Testis (tissue), 3 donors: ENCODE results near the gene CACNA2D3. TPM values are rescaled to one million over a fixed set of nuclear protein-coding genes. Genes with fewer than 3 reads are reported as not detected.

Source experiments
- DNase-seq: peaks from one replicate; pipeline ENCODE4 v3.0.0-alpha.2; 2019
- H3K27ac ChIP-seq, 2 donors: fragments of 200-600 bp; sonication (generic); one replicate each; pipeline ENCODE4 v1.5.1; 2019
- H3K27me3 ChIP-seq: fragments of 200-600 bp; sonication (generic); one replicate; pipeline ENCODE4 v1.5.1; 2019
- H3K36me3 ChIP-seq: fragments of 200-600 bp; sonication (generic); one replicate; pipeline ENCODE4 v1.5.1; 2017; ENCODE audit warnings: low read depth; ENCODE audit errors: missing control alignments
- H3K4me1 ChIP-seq: fragments of 200-600 bp; sonication (generic); one replicate; pipeline ENCODE4 v1.5.1; 2019
- H3K4me3 ChIP-seq, 2 donors: fragments of 200-600 bp; sonication (generic); one replicate each; pipeline ENCODE4 v1.5.1; 2017 to 2019
- H3K9me3 ChIP-seq: fragments of 200-600 bp; sonication (generic); one replicate; pipeline ENCODE4 v1.5.1; 2017
- POLR2A ChIP-seq: fragments of 450-650 bp; IDR thresholded peaks from one replicate; pipeline ENCODE4 v1.6.1; 2017; ENCODE audit warnings: antibody characterized with exemption, mild to moderate bottlenecking, moderate library complexity
- WGBS, 2 donors: methylation state at CpG; one replicate each; pipeline ENCODE4 v1.1.5; 2018; 5-methylcytosine and 5-hydroxymethylcytosine counted together
- intact Hi-C: fragments of 100-400 bp; cut with DNase I; formaldehyde crosslinking; loops from one replicate; pipeline ENCODE4 v1.15.1; 2023; ENCODE audit warnings: low total_unique reads
- polyA plus RNA-seq: library from polyadenylated mRNA; stranded (reverse); fragments of 350-450 nt; fragmentation: Illumina TruSeq; extraction: RNeasy Lipid Tissue Mini Kit (QIAGEN cat#74804); gene quantifications from one replicate; pipeline ENCODE4 v1.2.3, GENCODE V29; 2014; ENCODE audit warnings: low read depth, low replicate concordance; ENCODE audit not compliant: insufficient read depth
- total RNA-seq, 2 donors: library from RNA; depleted of rRNA; stranded (reverse); fragments of >200 nt; gene quantifications; one replicate each; pipeline ENCODE4 v1.2.3, GENCODE V29; 2016
- TF ChIP-seq, protein P1 (sequence below), 3 experiments: fragments of 450-650 bp in 2 of 3; fragments of 200-600 bp in 1 of 3; sonication (generic) in 1 of 3; IDR thresholded peaks; one replicate each; pipeline ENCODE4 v1.5.1; 2016 to 2019; ENCODE audit warnings: antibody characterized with exemption in 3 of 3, mild to moderate bottlenecking in 2 of 3, moderate library complexity in 1 of 3

CACNA2D3 gene
- total and polyA plus RNA-seq, 3 donors from 2014 or later: 10.1 to 16.5 (median 11.2) TPM

DNA sequence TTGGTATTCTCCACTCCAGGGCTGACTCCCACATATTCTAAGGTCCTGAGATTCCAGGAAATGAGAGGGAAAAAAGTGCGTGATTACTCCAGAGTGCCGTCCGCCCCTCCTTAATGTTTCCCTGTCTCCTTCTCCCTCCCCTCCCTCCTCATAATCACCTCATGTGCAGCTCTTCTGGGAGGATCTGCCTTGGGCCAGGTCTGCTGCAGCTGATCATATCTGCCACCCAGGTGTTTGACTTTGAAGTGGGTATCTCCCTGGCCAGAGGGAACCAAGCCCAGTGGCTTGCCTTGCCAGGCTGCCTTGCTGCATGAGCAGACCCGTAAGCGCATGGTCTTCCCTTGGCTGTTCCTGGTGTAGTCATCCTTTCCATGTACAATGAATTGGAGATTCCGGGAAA is 833.6 kb downstream of the CACNA2D3 start:
- intact Hi-C loops: no loop called here
- Histone ChIP-seq H3K27ac (no peak overlapping the region), H3K36me3 (no peaks in the 10 kb centered on the region), H3K4me3 (no peak overlapping the region), H3K4me1 (peaks cover 7% of the 10 kb centered on the region), H3K27me3 (no peaks in the 10 kb centered on the region), H3K9me3 (no peaks in the 10 kb centered on the region)
- WGBS, 2 donors: 93 to 96% methylated on average over 6 of the region's 6 CpGs
- no peak for TF ChIP-seq POLR2A
- TF ChIP-seq, protein P1, sequence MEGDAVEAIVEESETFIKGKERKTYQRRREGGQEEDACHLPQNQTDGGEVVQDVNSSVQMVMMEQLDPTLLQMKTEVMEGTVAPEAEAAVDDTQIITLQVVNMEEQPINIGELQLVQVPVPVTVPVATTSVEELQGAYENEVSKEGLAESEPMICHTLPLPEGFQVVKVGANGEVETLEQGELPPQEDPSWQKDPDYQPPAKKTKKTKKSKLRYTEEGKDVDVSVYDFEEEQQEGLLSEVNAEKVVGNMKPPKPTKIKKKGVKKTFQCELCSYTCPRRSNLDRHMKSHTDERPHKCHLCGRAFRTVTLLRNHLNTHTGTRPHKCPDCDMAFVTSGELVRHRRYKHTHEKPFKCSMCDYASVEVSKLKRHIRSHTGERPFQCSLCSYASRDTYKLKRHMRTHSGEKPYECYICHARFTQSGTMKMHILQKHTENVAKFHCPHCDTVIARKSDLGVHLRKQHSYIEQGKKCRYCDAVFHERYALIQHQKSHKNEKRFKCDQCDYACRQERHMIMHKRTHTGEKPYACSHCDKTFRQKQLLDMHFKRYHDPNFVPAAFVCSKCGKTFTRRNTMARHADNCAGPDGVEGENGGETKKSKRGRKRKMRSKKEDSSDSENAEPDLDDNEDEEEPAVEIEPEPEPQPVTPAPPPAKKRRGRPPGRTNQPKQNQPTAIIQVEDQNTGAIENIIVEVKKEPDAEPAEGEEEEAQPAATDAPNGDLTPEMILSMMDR (IDR thresholded peaks at IDR 0.05): no peak
- DNase-seq: no peak

- no peak for DNase-seq
- Histone ChIP-seq H3K4me1 (peaks cover 7% of the 10 kb centered on the region), H3K27ac (no peak overlapping the region), H3K36me3 (no peaks in the 10 kb centered on the region), H3K9me3 (no peaks in the 10 kb centered on the region), H3K4me3 (no peak overlapping the region), H3K27me3 (no peaks in the 10 kb centered on the region)
- intact Hi-C loops: no loop called here
- 92 to 94% methylated on average over 4 of the region's 4 CpGs for WGBS, 2 donors
- TF ChIP-seq, protein P1 (IDR thresholded peaks at IDR 0.05): no peak
- TF ChIP-seq POLR2A: no peak
Measured at GRCh38 chr3:54957711-54958110, 835.4 kb downstream of the CACNA2D3 start.

DNA sequence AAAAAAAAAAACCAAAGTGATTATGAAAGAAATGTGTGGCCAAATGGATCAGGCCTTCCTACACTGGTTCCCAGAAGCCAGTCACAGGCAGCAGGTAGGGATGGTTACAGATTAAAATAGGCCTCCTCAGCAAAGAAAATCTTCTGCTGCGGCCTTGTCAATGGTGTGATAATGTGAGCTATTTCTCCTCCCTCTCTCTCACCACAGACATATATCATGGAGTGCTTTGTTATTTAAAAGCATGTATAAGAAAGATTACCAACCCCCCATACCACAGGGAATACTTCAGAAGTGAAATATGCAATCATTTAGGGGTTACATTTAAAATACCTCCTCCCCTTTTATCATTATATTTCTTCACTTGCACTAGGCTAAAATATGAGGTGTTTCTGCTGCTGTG is 837.7 kb downstream of the CACNA2D3 start:
- Histone ChIP-seq H3K27me3 (no peaks in the 10 kb centered on the region), H3K36me3 (no peaks in the 10 kb centered on the region), H3K4me1 (no peaks in the 10 kb centered on the region), H3K4me3 (no peak overlapping the region), H3K9me3 (no peaks in the 10 kb centered on the region), H3K27ac (no peak overlapping the region)
- TF ChIP-seq, protein P1 (IDR thresholded peaks at IDR 0.05): no peak
- no peak for TF ChIP-seq POLR2A
- intact Hi-C loops: no loop called here
- no peak for DNase-seq
- 70 to 78% methylated on average over 1 of the region's 1 CpG for WGBS, 2 donors

- no peak for DNase-seq
- Histone ChIP-seq H3K36me3 (no peaks in the 10 kb centered on the region), H3K27ac (no peak overlapping the region), H3K4me3 (no peak overlapping the region), H3K9me3 (no peaks in the 10 kb centered on the region), H3K4me1 (no peaks in the 10 kb centered on the region), H3K27me3 (no peaks in the 10 kb centered on the region)
- WGBS, 2 donors: 78 to 82% methylated on average over 4 of the region's 4 CpGs
- intact Hi-C loops: no loop called here
- TF ChIP-seq, protein P1 (IDR thresholded peaks at IDR 0.05): no peak
- no peak for TF ChIP-seq POLR2A
Measured at GRCh38 chr3:54960701-54961100, 838.3 kb downstream of the CACNA2D3 start.

DNA sequence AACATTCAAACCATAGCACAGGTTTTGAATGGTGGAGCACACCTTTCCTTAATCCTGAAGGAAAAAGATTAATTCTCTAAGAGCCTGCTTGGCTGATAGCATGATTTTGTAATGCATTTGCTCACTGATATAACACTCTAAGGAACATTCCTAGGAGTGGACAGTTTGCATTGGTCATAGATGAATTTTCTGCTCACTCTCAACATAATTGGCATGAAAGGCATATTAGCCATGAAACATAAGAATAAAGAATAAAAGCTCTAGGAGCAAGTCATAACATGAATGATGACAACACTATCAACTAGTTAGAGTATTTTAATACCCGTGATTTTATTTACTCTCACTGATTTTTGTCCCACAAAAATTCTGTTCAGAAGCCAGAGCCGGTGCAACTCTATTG is 839.8 kb downstream of the CACNA2D3 start:
- no peaks in the 10 kb centered on the region for H3K9me3 ChIP-seq
- no peak overlapping the region for H3K27ac ChIP-seq
- H3K4me1 ChIP-seq: no peaks in the 10 kb centered on the region
- no peak for DNase-seq
- H3K4me3 ChIP-seq: no peak overlapping the region
- no peak for TF ChIP-seq POLR2A
- TF ChIP-seq, protein P1 (IDR thresholded peaks at IDR 0.05): no peak
- 91 to 95% methylated on average over 2 of the region's 2 CpGs for WGBS, 2 donors
- intact Hi-C loops: no loop called here
- H3K27me3 ChIP-seq: no peaks in the 10 kb centered on the region
- H3K36me3 ChIP-seq: no peaks in the 10 kb centered on the region
